GM18951 (cell line): ENCODE data around the gene ATRIP.

Experiments
- POLR2A ChIP-seq: IDR thresholded peaks from 4 replicates; pipeline ENCODE4 v1.6.1; 2011; ENCODE audit warnings: mild to moderate bottlenecking; ENCODE audit not compliant: insufficient read length, insufficient read depth; ENCODE audit errors: extremely low read depth
- in situ Hi-C: fragments of 300-500 bp; cut with MboI; formaldehyde crosslinking; loops from one replicate; pipeline ENCODE4 v1.12.0; 2022; ENCODE audit warnings: low sequenced_read_pairs, mixed read lengths, inconsistent platforms; ENCODE audit not compliant: unreplicated experiment

ATRIP gene

DNA sequence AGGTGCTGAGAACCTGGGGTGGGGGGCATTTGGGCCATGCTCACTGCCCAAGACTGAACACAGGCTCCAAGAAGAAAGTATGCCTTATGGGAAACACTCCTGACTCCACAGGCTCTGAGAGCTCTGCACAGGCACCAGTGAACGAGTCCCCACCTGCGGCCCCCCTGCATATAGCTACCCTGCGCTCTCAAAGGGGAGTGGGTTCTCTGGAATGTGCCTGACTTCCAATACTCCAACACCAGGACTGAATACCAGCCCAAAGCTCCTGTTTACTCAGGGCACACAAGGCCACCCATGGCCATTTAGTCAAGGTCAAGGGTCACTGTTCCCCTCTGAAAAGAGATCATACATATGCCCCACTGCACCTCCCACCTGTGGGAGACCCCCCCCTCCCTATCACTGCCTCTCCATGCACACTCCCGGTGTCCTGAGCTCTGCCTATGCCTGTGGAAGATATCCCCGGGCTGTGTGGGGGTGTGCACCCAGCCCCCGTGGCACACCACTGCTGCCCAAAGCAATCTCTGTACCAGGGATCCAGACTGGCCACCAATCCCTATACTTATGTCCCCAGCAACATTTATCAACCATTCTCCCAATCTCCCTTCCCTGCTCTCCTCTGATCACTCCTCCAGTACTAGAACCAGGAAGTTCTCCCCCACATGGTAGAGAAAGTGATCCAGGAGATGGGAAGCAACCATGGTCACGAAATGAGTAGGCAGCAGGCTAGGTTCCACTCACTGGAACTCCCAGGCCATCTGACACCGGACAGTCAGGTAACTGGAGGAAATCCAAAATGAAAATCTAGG is 15.1 kb upstream of the ATRIP start:
- TF ChIP-seq POLR2A, result no peak
- in situ Hi-C loops, result loop anchor here (10.0 kb wide), 1 partner anchor 157 kb away; no protein-coding TSS in a partner anchor

DNA sequence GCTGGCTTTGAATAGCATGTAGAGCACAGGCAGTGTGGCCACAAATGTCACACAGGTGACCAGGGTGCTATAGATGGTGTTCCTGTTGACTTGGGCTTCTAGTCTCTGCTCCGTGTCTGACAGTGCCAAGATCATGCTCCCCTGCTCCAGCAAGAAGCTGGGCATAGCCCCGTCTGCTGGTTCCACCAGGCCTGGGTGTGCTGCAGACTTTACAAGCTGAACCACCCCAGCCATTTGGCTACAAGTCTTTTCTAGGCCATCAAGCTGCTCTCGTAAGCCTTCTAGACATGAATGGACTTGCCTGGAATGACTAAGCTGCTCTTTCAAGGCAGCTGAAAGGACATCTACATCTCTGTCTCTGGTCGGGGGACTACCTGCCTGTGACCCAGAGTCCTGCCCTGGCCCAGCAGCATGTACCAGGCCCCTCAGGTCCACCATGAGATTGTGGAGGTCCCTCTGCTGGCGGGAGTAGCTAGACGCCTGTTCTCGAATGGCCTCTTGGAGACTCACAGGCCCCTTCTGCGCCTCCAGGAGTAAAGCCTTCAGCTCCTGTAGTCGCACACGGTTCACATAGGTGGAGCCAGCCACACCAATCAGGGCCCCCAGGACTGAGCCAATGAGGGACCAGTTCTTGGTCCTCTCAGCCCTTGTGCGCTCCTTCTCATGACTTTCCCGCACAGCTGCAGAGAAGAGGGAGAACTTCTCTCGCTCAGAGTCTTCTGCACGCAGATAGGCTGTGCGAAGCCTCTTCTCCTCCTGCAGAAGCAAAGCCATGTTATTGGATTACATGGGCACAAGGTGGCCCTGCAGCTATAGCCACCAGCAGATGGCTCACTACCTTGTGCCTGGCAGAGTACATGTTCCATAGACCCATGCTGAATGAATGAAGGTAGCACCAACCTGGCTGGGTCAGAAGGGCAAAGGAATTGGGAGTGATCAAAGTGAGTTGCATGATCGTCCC is 13.8 kb upstream of the ATRIP start:
- in situ Hi-C loops, result loop anchor here (10.0 kb wide), 1 partner anchor 158 kb away; no protein-coding TSS in a partner anchor
- TF ChIP-seq POLR2A, result no peak

DNA sequence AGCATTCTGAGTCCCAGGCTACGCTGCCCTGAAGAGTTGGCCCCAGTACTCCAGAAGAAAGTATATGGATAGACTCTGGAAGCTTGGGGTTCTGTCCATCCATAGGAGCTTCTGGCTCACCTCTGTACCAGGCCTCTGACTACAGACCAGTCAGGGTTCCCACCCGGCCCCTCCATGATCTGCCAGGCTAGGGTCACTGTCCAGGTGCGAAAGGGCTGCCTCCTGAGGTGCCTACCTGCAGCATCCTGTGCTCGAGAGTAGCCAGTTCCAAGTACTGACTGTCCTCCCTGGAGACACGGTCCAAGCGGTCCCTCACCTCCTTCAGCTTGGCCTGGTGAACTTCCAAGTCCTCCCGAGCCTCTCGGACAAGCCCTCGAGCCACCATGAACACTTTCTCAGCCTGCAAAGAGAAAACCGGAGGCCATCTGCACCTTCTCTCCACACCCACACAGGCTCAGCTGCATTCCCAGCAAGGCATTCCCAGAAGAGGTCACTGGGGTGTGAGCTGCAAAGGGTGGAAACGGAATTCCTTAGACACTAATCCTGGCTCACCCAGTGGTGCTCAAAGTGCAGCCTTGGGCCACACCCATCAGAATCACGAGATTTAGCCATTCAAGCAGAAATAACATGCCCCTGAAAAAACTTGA is 12.9 kb upstream of the ATRIP start:
- in situ Hi-C loops, result loop anchor here (10.0 kb wide), 1 partner anchor 159 kb away; no protein-coding TSS in a partner anchor

GRCh38 chr3:48434591-48435222 is 11.8 kb upstream of the ATRIP start:
- in situ Hi-C loops, result loop anchor here (10.0 kb wide), 1 partner anchor 160 kb away; no protein-coding TSS in a partner anchor
- no peak for TF ChIP-seq POLR2A

More for the DNA sequence above, 12.9 kb upstream of the ATRIP start:
- TF ChIP-seq POLR2A, result no peak

GRCh38 chr3:48435223-48435595 is 11.3 kb upstream of the ATRIP start:
- in situ Hi-C loops, result loop anchor here (10.0 kb wide), 1 partner anchor 160 kb away; no protein-coding TSS in a partner anchor
- TF ChIP-seq POLR2A, result no peak

DNA sequence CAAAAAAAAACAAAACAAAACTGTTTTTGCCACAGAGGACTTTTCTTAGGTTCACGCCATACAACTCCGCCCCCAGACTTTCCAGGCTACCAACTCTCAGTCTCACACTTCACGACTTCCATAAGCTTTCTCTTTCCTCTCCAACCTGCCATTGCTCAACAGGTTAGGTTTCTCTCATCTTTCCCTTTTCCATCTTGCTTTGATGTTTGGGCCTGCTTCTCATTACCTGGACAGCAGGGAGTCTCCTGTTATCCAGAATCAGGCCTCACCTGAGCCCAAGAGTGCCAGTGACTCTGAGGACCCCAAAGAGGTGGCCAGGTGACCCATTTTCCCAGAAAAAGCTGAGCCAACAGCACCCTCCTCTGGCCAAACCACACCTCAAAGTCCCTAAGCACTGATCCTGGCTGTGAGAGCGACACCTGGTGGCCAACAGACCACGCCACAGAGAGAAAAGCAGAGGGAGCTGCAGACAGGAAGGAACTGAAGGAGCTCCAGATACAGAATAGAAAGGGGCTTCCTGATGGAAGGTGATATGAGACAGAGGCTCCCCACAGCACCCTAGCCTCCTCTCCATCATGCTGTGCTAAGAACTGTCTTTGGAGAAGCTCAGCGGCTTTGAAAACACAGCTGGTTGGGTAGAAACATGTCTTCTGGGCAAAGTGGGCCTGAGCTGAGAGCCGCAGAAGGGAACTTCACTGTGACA is 10.6 kb upstream of the ATRIP start:
- in situ Hi-C loops, result loop anchor here (10.0 kb wide), 1 partner anchor 161 kb away; no protein-coding TSS in a partner anchor
- no peak for TF ChIP-seq POLR2A

DNA sequence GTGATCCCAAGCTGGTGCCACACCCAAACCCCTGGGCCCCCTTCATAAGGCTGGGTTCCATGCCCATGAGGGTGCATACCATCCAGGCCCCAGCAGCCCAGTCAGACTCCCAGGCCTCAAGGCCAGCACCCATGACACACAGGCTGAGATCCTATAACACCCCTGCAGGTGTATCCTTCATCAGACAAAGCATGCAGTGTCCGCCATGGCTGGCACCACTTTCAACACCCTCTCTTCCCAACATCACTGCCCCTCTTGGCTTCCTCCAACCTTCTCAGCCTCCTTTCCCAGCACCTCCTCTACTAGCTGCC is 10.1 kb upstream of the ATRIP start:
- in situ Hi-C loops, result loop anchor here (10.0 kb wide), 1 partner anchor 162 kb away; no protein-coding TSS in a partner anchor
- no peak for TF ChIP-seq POLR2A

- no peak for TF ChIP-seq POLR2A
- in situ Hi-C loops, result loop anchor here (10.0 kb wide), 1 partner anchor 162 kb away; no protein-coding TSS in a partner anchor
These were observed 9.7 kb upstream of the ATRIP start for GRCh38 chr3:48436855-48437254.

GRCh38 chr3:48437812-48438211 is 8.7 kb upstream of the ATRIP start:
- TF ChIP-seq POLR2A, result no peak
- in situ Hi-C loops, result loop anchor here (10.0 kb wide), 1 partner anchor 163 kb away; no protein-coding TSS in a partner anchor

- in situ Hi-C loops, result loop anchor here (10.0 kb wide), 1 partner anchor 165 kb away; no protein-coding TSS in a partner anchor
- peak; percentile 82 for TF ChIP-seq POLR2A
These were observed 6.5 kb upstream of the ATRIP start, which contains the start of the genes CCDC51 and TMA7 for GRCh38 chr3:48439820-48440589. TSS of gene CCDC51 (minus strand) at chr3:48440119. CDS start at chr3:48435128, 4,991 bp downstream. TSS of gene TMA7 (plus strand) at chr3:48440257. CDS start at chr3:48440297, 40 bp downstream.

- in situ Hi-C loops, result no loop called here
- no peak for TF ChIP-seq POLR2A
These were observed 6.0 kb upstream of the ATRIP start for GRCh38 chr3:48440590-48440958.
